Measurements from ENCODE around the gene CABP7. TPM values are rescaled to one million over a fixed set of nuclear protein-coding genes. Genes with fewer than 3 reads are reported as not detected.

Gene CABP7
- total RNA-seq, 8 experiments from 2014 or later: 0.13 to 3.4 (median 1.0) TPM

DNA sequence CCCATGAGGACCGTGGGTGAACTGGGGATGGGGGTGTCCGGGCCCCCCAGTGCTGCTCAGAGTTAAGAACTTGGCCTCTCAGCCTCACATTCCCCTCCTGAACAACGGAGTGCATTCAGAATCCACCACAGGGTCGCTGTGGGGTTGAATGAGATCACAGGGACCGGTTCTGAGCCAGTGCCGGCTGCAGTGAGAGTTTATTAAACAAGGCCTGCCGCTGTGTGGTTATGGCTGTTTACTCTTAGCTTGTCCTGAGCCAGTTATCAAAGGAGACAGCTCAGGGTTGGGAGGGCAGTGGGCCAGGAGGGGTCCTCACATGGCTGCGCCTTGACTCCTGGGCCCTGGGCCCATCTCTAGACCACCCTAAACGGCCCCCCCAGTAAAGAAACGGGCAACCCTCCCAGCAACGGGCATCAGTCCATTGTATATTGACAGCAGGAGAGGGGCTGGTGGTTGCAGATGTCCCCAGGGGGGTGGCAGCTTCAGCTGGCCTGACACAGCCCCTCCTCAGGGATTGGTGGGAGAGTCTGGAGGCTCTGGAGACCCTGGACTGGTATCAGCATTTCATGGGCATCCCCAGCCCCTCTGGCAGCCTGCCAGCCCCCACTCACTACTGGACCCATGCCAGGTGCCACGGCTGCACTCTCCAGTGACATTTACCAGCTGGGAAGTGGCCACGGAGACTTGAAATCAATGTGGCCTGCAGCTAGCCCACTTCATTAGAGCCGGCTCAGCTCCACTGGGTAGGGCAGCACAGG is 15.1 kb upstream of the CABP7 start:
- WGBS, 10 experiments: 19 to 80% (median 33%) methylated on average over 1 to 8 of the region's 14 CpGs; no CpG with 5 or more reads in 7 of the 10 experiments
- H3K4me3 ChIP-seq: no peak overlapping the region
- in situ Hi-C loops (cut with MboI; ENCODE audit: low pct_unique_long_range_greater_than_20kb in 2 of 9, low sequenced_read_pairs in 9 of 9, unreplicated experiment in 9 of 9): no loop called here
- H3K27ac ChIP-seq: peak overlapping the region; percentile 47 to 81
- ATAC-seq (replicated peaks in 6 of 8): peak in 7 of 8 experiments; percentile 12 to 63 (median 31)
- H3K4me1 ChIP-seq (replicated peaks in 1 of 2): peaks cover 68 to 72% of the 10 kb centered on the region in 2 donors

DNA sequence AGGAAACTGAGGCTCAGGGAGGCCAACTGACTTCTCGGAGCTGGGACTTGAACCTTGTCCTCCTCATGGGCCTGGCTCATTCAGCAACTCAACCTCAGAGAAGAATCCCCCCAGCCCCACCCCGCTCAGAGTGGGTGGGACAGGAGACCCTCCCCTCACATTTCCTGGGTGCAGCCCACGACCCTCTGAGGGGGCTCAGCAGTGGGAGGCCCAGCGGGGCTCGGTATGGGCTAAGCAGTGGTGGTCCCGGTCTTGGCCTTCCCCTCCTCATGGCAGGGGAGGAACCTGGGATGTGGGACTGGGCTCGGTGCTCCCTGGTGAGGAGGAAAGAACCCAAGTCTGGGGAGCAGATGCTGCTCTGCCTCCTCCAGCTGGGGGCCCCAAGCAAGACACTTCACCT is 14.2 kb upstream of the CABP7 start:
- in situ Hi-C loops (cut with MboI; ENCODE audit: low pct_unique_long_range_greater_than_20kb in 2 of 9, low sequenced_read_pairs in 9 of 9, unreplicated experiment in 9 of 9): no loop called here
- peaks cover 63 to 66% of the 10 kb centered on the region in 2 donors for H3K4me1 ChIP-seq (replicated peaks in 1 of 2)
- H3K4me3 ChIP-seq: no peak overlapping the region
- 82% methylated on average over 4 of the region's 7 CpGs; no CpG with 5 or more reads in 9 of the 10 experiments for WGBS, 10 experiments
- no peak for ATAC-seq (replicated peaks in 6 of 8)
- H3K27ac ChIP-seq: peak overlapping the region; percentile 52 to 81

GRCh38 chr22:29706486-29706885 is 13.3 kb upstream of the CABP7 start:
- ATAC-seq (replicated peaks in 6 of 8): peak in 7 of 8 experiments; percentile 36 to 82 (median 76)
- H3K4me1 ChIP-seq (replicated peaks in 1 of 2): peaks cover 59 to 64% of the 10 kb centered on the region in 2 donors

GRCh38 chr22:29707010-29707409 is 12.8 kb upstream of the CABP7 start:
- in situ Hi-C loops (cut with MboI; ENCODE audit: low pct_unique_long_range_greater_than_20kb in 2 of 9, low sequenced_read_pairs in 9 of 9, unreplicated experiment in 9 of 9): no loop called here
- 0 to 40% (median 5%) methylated on average over 3 to 13 of the region's 18 CpGs; no CpG with 5 or more reads in 7 of the 10 experiments for WGBS, 10 experiments
- Histone ChIP-seq H3K27ac (peak overlapping the region; percentile 73 to 78), H3K4me1 (replicated peaks in 1 of 2) (peaks cover 54 to 59% of the 10 kb centered on the region in 2 donors), H3K4me3 (no peak overlapping the region)
- peak in 5 of 8 experiments; percentile 51 to 79 (median 77) for ATAC-seq (replicated peaks in 6 of 8)

More at GRCh38 chr22:29706486-29706885, 13.3 kb upstream of the CABP7 start:
- H3K27ac ChIP-seq: peak overlapping the region; percentile 78 to 81
- no CpG with 5 or more reads among the region's 9 CpGs for WGBS, 10 experiments
- no peak overlapping the region for H3K4me3 ChIP-seq
- in situ Hi-C loops (cut with MboI; ENCODE audit: low pct_unique_long_range_greater_than_20kb in 2 of 9, low sequenced_read_pairs in 9 of 9, unreplicated experiment in 9 of 9): no loop called here

DNA sequence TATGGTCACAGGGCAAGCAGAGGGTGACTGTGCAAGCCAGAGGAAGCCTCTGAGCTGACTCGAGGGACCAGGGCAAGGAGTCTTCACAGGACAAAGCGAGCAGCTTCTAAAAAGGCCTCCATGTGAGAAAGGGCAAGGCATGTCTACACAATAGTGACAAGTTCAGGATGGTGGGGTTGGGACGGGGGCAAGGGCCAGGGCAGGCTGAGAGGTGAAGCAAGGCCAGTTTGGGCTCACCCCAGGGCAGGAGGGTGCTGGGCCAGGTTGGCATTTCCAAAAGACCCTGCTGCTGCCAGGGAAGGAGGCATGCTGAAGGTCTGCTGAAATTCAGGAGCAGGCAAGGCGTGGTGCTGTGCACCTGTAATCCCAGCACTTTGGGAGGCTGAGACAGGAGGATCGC is 12.3 kb upstream of the CABP7 start:
- no peak for ATAC-seq (replicated peaks in 6 of 8)
- in situ Hi-C loops (cut with MboI; ENCODE audit: low pct_unique_long_range_greater_than_20kb in 2 of 9, low sequenced_read_pairs in 9 of 9, unreplicated experiment in 9 of 9): no loop called here
- peak overlapping the region in 1 of 2 donors; percentile 1 for H3K27ac ChIP-seq
- peaks cover 51 to 54% of the 10 kb centered on the region in 2 donors for H3K4me1 ChIP-seq (replicated peaks in 1 of 2)
- 40 to 100% (median 80%) methylated on average over 1 to 4 of the region's 5 CpGs; no CpG with 5 or more reads in 4 of the 10 experiments for WGBS, 10 experiments
- no peak overlapping the region for H3K4me3 ChIP-seq

DNA sequence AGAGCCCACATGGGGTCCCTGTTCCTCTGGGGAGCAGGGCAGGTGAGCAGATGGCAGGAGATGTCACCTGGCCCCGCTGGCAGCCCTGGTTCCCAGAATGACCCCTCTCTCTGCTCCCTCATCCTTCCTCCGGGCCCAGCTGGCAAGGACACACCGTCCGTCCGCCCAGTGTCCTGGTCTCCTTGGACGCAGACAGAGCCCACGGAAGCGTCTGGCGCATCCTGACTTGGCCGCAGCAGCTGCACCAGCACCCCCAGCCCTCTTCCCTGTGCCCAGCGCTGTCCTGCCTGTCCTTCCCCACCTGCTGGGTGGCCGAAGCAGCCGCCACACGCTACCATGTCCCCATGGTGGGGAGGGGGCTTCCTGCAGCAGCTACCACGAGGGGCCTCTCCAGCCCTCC is 9.6 kb upstream of the CABP7 start:
- 0 to 78% (median 30%) methylated on average over 1 to 10 of the region's 15 CpGs; no CpG with 5 or more reads in 6 of the 10 experiments for WGBS, 10 experiments
- in situ Hi-C loops (cut with MboI; ENCODE audit: low pct_unique_long_range_greater_than_20kb in 2 of 9, low sequenced_read_pairs in 9 of 9, unreplicated experiment in 9 of 9): no loop called here
- H3K27ac ChIP-seq: no peak overlapping the region

GRCh38 chr22:29710922-29711593 is 8.7 kb upstream of the CABP7 start:
- ATAC-seq (replicated peaks in 6 of 8): peak in 2 of 8 experiments; percentile 21 to 25
- Histone ChIP-seq H3K4me1 (replicated peaks in 1 of 2) (peaks cover 46 to 47% of the 10 kb centered on the region in 2 donors), H3K27ac (peak overlapping the region in 1 of 2 donors; percentile 18), H3K4me3 (no peak overlapping the region)
- WGBS, 10 experiments: 30 to 67% (median 60%) methylated on average over 1 to 5 of the region's 18 CpGs; no CpG with 5 or more reads in 7 of the 10 experiments
- in situ Hi-C loops (cut with MboI; ENCODE audit: low pct_unique_long_range_greater_than_20kb in 2 of 9, low sequenced_read_pairs in 9 of 9, unreplicated experiment in 9 of 9): no loop called here

More for the DNA sequence above, 9.6 kb upstream of the CABP7 start:
- Histone ChIP-seq H3K4me3 (no peak overlapping the region), H3K4me1 (replicated peaks in 1 of 2) (peaks cover 52 to 55% of the 10 kb centered on the region in 2 donors)
- no peak for ATAC-seq (replicated peaks in 6 of 8)

GRCh38 chr22:29712119-29712518 is 7.7 kb upstream of the CABP7 start:
- H3K4me3 ChIP-seq: no peak overlapping the region
- peaks cover 38 to 47% of the 10 kb centered on the region in 2 donors for H3K4me1 ChIP-seq (replicated peaks in 1 of 2)
- ATAC-seq (replicated peaks in 6 of 8): no peak
- in situ Hi-C loops (cut with MboI; ENCODE audit: low pct_unique_long_range_greater_than_20kb in 2 of 9, low sequenced_read_pairs in 9 of 9, unreplicated experiment in 9 of 9): no loop called here
- H3K27ac ChIP-seq: no peak overlapping the region
- 50 to 83% (median 66%) methylated on average over 2 of the region's 2 CpGs; no CpG with 5 or more reads in 4 of the 10 experiments for WGBS, 10 experiments

DNA sequence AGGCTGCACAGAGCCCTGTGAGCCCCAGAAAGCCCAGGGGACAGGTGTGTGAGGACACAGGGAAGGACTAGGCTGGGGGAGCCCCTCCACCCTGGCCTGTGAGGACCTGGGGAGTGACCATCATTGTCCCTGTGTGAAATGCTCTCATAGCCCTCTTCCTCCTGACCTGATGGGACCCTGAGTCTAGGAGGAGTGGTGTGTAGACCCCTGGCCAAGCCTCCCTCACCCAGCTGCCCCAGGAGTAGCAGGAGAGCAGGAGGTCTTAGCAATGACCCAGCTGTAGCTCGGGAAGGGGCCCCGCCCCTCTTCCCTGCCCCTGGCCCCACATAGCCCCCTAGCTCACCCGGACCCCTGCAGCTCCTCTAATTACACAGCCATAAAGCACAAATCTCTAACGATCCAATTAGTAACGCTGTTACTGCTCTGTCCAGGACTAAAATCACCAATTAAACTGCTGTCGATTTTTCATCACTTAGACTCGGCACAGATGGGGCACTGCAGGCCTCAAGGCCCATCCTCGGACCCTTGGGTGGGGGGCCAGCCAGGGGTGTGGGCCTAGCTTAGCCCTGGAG is 6.6 kb upstream of the CABP7 start:
- ATAC-seq (replicated peaks in 6 of 8): peak in 2 of 8 experiments; percentile 3 to 12
- H3K27ac ChIP-seq: peak overlapping the region; percentile 26 to 34
- WGBS, 10 experiments: 20% methylated on average over 1 of the region's 8 CpGs; no CpG with 5 or more reads in 9 of the 10 experiments
- in situ Hi-C loops (cut with MboI; ENCODE audit: low pct_unique_long_range_greater_than_20kb in 2 of 9, low sequenced_read_pairs in 9 of 9, unreplicated experiment in 9 of 9): no loop called here
- peaks cover 45 to 53% of the 10 kb centered on the region in 2 donors for H3K4me1 ChIP-seq (replicated peaks in 1 of 2)
- no peak overlapping the region for H3K4me3 ChIP-seq

DNA sequence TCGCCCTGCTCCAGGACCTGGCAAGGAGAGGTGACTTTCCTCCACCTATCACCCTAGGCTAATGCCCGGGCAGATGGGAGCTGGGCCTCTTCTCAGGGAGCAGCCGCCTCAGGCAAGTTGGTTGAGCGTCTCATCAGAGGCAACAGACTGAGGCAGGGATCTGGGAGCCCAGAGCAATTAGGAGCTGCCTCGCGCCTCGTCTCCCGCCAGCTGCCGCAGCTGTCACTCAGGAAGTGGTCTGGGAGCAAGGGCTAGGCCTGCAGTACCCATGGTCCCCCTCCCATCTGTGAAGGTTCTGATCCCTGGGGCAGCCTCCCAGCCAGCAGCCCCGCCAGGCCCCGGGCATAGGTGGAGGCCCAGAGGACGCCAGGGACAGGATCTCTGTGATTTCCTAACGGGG is 4.6 kb upstream of the CABP7 start:
- WGBS, 10 experiments: 0 to 20% methylated on average over 1 to 2 of the region's 13 CpGs; no CpG with 5 or more reads in 8 of the 10 experiments
- peak in 5 of 8 experiments; percentile 2 to 64 (median 34) for ATAC-seq (replicated peaks in 6 of 8)
- H3K27ac ChIP-seq: no peak overlapping the region
- peaks cover 50 to 67% of the 10 kb centered on the region in 2 donors for H3K4me1 ChIP-seq (replicated peaks in 1 of 2)
- in situ Hi-C loops (cut with MboI; ENCODE audit: low pct_unique_long_range_greater_than_20kb in 2 of 9, low sequenced_read_pairs in 9 of 9, unreplicated experiment in 9 of 9): no loop called here
- H3K4me3 ChIP-seq: no peak overlapping the region

- in situ Hi-C loops (cut with MboI; ENCODE audit: low pct_unique_long_range_greater_than_20kb in 2 of 9, low sequenced_read_pairs in 9 of 9, unreplicated experiment in 9 of 9): no loop called here
- Histone ChIP-seq H3K4me1 (replicated peaks in 1 of 2) (peaks cover 50 to 69% of the 10 kb centered on the region in 2 donors), H3K4me3 (no peak overlapping the region), H3K27ac (no peak overlapping the region)
- 10 to 90% (median 69%) methylated on average over 2 to 3 of the region's 5 CpGs; no CpG with 5 or more reads in 7 of the 10 experiments for WGBS, 10 experiments
- no peak for ATAC-seq (replicated peaks in 6 of 8)
Observed at GRCh38 chr22:29715705-29716104, 4.1 kb upstream of the CABP7 start.

GRCh38 chr22:29716814-29717545 is 2.8 kb upstream of the CABP7 start:
- 9 to 100% (median 55%) methylated on average over 1 to 6 of the region's 16 CpGs; no CpG with 5 or more reads in 4 of the 10 experiments for WGBS, 10 experiments
- peaks cover 52 to 74% of the 10 kb centered on the region in 2 donors for H3K4me1 ChIP-seq (replicated peaks in 1 of 2)
- in situ Hi-C loops (cut with MboI; ENCODE audit: low pct_unique_long_range_greater_than_20kb in 2 of 9, low sequenced_read_pairs in 9 of 9, unreplicated experiment in 9 of 9): no loop called here
- ATAC-seq (replicated peaks in 6 of 8): peak; percentile 35 to 96 (median 71)
- no peak overlapping the region for H3K4me3 ChIP-seq
- H3K27ac ChIP-seq: no peak overlapping the region

Measured in motor neuron (in vitro differentiated cells).